Small intestine (tissue), 7 donors: ENCODE results near the gene ZNF48. TPM values are rescaled to one million over a fixed set of nuclear protein-coding genes. Genes with fewer than 3 reads are reported as not detected.
A peak's percentile ranks its signal among the peaks of the same experiment; 100 is the strongest.

Experiments used
- DNase-seq, 2 donors: peaks; one replicate each; pipeline versions ENCODE4 v3.0.0 to v3.0.0-alpha.2; 2013
- FAIRE-seq: peaks from 2 replicates; lab custom pipeline; 2012; peaks lifted over from hg19 to GRCh38; lab: Jason Lieb, UNC
- H3K27ac ChIP-seq, 3 donors: one replicate each; pipeline ENCODE4 v1.5.1; 2013; ENCODE audit warnings: low read length in 2 of 3, mild to moderate bottlenecking in 2 of 3, control low read depth in 1 of 3, inconsistent platforms in 1 of 3, low read depth in 1 of 3, moderate library complexity in 1 of 3
- H3K27me3 ChIP-seq, 3 donors: one replicate each; pipeline ENCODE4 v1.6.1; 2013; ENCODE audit warnings: low read length in 3 of 3, inconsistent platforms in 1 of 3; ENCODE audit not compliant: control insufficient read depth in 3 of 3, insufficient read depth in 3 of 3
- H3K36me3 ChIP-seq, 3 donors: one replicate each; pipeline ENCODE4 v1.6.1; 2013; ENCODE audit warnings: low read length in 3 of 3, inconsistent platforms in 1 of 3, low read depth in 1 of 3, mild to moderate bottlenecking in 1 of 3, moderate library complexity in 1 of 3; ENCODE audit not compliant: control insufficient read depth in 3 of 3, insufficient read depth in 2 of 3
- H3K4me1 ChIP-seq, 3 donors: one replicate each; pipeline ENCODE4 v1.6.1; 2013; ENCODE audit warnings: low read length in 2 of 3, inconsistent platforms in 1 of 3, low read depth in 1 of 3, mild to moderate bottlenecking in 1 of 3, moderate library complexity in 1 of 3; ENCODE audit not compliant: control insufficient read depth in 3 of 3, insufficient read depth in 2 of 3
- H3K4me3 ChIP-seq, 3 donors: one replicate each; pipeline ENCODE4 v1.5.1; 2013; ENCODE audit warnings: low read length in 3 of 3, control low read depth in 1 of 3, inconsistent platforms in 1 of 3, low read depth in 1 of 3, mild to moderate bottlenecking in 1 of 3, moderate library complexity in 1 of 3
- H3K9me3 ChIP-seq, 2 donors: one replicate each; pipeline ENCODE4 v1.6.1; 2013; ENCODE audit warnings: low read depth in 1 of 2, low read length in 1 of 2; ENCODE audit not compliant: control insufficient read depth in 2 of 2, insufficient read depth in 1 of 2
- WGBS, 3 donors: extraction: QIAGEN DNeasy Blood & Tissue Kit; methylation state at CpG; one replicate each; pipeline ENCODE4 v1.1.7; 2013; 5-methylcytosine and 5-hydroxymethylcytosine counted together
- polyA plus RNA-seq, 4 donors: library from polyadenylated mRNA; stranded (reverse) in 3 of 4; unstranded in 1 of 4; fragments of 200-250 nt in 3 of 4; fragments of 120-200 nt in 1 of 4; gene quantifications; one replicate each; pipeline versions ENCODE4 v1.2.1 to v1.2.3, GENCODE V29; 2013
- donor health status: healthy with polysubstance abuse.
- donor health status: control.
- donor health status: control.
- donor health status: Bipolar disorder and iron deficiency.
- donor health status: healthy.

Gene ZNF48
- polyA plus RNA-seq, 4 donors: 1.6 to 7.0 (median 3.9) TPM

GRCh38 chr16:30377050-30377811 is 18.0 kb upstream of the ZNF48 start:
- FAIRE-seq (no peak), DNase-seq (no peak)
- peaks cover 0 to 7% (median 0%) of the 10 kb centered on the region in 3 donors for H3K36me3 ChIP-seq
- WGBS, 3 donors: 29 to 38% (median 35%) methylated on average over 28 to 29 of the region's 29 CpGs
- H3K27me3 ChIP-seq: no peaks in the 10 kb centered on the region
- H3K9me3 ChIP-seq: no peaks in the 10 kb centered on the region
- H3K4me1 ChIP-seq: peaks cover 2 to 20% (median 5%) of the 10 kb centered on the region in 3 donors
- H3K4me3 ChIP-seq: peak overlapping the region; percentile 35 to 94 (median 65)
- peak overlapping the region; percentile 99 to 100 (median 100) for H3K27ac ChIP-seq

DNA sequence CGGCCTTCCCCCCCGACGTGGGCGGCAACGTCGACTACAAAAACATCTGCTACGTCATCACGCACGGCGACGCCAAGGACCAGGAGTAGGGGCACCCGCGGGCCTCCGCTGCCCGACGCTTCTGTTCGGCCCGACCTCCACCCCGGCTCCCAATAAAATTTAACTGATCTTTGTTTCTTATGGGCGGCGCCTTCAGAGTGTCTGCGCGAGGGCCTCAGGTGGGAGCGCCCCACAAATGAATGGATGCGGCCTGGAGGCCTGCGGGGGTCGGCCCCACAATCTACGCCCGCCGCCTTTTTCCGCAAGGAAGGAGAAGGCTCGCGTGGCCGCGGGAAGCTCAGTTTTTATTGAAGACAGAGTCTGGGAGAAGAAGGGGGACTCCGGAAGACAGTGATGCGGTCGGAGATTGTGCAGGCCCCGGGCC is 17.4 kb upstream of the ZNF48 start:
- DNase-seq (peak; percentile 83 to 94), FAIRE-seq (no peak)
- Histone ChIP-seq H3K4me1 (peaks cover 2 to 20% (median 5%) of the 10 kb centered on the region in 3 donors), H3K4me3 (peak overlapping the region; percentile 35 to 94 (median 65)), H3K27me3 (no peaks in the 10 kb centered on the region), H3K9me3 (no peaks in the 10 kb centered on the region), H3K27ac (peak overlapping the region; percentile 99 to 100 (median 100)), H3K36me3 (peaks cover 0 to 7% (median 0%) of the 10 kb centered on the region in 3 donors)
- 0 to 1% (median 0%) methylated on average over 28 to 39 of the region's 39 CpGs for WGBS, 3 donors

DNA sequence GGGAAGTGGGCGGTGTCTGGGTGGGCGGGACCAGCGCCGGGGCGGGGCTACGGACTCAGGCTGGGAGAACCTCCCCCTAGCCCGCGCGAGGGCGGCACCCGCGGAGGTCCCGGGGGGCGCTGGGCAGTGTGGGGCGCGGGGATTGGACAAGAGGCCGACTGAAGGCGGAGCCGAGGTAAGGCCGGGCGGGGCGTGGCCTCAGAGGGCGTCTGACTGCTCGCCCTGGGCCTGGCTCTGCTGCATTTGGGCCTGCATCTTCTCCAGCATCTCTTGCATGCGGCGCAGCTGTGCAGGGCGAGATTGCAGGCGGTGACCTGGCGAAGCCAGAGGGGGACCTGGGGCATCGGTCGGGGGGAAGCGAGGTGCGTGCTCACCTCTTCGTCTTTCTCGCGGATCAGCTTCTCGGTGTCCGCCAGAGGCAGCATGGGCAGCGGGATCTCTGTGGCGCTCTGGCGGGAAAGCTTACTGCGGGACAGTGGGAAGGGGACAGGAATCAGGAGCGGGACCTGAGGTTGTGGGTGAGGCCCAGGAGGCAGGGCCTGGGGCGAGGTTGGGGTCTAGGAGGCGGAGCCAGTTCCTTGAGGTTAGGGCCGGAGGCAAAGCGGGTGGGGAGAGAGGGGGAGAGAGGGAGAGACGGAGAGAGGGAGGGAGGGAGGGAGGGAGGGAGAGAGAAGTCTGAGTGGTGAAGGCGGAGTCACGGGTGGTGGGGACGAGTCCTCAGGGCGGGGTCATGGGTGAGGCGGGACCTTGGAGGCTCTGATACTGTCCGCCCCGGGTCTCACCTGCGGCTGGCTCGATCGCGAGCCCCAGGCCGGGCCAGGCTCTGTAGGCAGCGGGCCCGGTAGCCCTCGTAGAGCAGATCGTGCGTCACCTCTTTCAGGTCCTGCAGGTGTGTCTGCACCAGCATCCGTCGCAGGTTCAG is 16.7 kb upstream of the ZNF48 start:
- H3K27me3 ChIP-seq: no peaks in the 10 kb centered on the region
- no peaks in the 10 kb centered on the region for H3K9me3 ChIP-seq
- H3K36me3 ChIP-seq: peaks cover 0 to 7% (median 0%) of the 10 kb centered on the region in 3 donors
- H3K27ac ChIP-seq: peak overlapping the region; percentile 82 to 100 (median 100)
- FAIRE-seq (no peak), DNase-seq (peak; percentile 98 to 99)
- 1% methylated on average over 51 to 67 of the region's 67 CpGs for WGBS, 3 donors
- peak overlapping the region; percentile 35 to 94 (median 65) for H3K4me3 ChIP-seq
- peaks cover 2 to 20% (median 5%) of the 10 kb centered on the region in 3 donors for H3K4me1 ChIP-seq

GRCh38 chr16:30379158-30379783 is 15.9 kb upstream of the ZNF48 start:
- peak overlapping the region; percentile 25 to 71 (median 52) for H3K4me3 ChIP-seq

DNA sequence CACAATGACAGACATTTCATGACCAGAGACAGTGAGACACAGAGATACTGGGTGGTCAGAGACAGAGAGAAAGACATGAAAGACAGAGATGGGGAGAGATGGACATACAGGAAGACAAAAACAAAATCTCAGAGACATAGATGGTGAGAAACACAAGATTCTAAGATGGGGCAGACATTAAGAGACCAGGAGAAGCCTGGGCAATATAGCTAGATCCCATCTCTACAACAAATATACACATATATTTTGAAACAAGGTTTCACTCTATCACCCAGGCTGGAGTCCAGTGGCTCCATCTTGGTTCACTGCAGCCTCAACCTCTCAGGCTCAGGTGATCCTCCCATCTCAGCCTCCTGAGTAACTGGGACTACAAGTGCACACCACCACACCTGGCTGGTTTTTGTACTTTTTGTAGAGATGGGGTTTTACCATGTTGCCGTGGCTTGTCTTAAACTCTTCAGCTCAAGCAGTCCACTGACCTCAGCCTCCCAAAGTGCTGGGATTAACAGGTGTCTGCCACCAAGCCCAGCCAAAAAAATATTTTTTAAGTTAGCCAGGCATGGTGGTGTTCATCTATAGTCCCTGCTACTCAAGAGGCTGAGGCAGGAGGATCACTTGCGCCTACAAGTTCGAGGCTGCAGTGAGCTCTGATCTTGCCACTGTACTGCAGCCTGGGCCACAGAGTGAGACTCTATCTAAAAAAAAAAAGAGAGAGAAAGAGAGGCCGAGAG is 15.0 kb upstream of the ZNF48 start:
- no peaks in the 10 kb centered on the region for H3K9me3 ChIP-seq
- no peaks in the 10 kb centered on the region for H3K27me3 ChIP-seq
- H3K4me1 ChIP-seq: peaks cover 2 to 20% (median 5%) of the 10 kb centered on the region in 3 donors
- FAIRE-seq (no peak), DNase-seq (no peak)
- H3K27ac ChIP-seq: peak overlapping the region in 1 of 3 donors; percentile 11
- H3K4me3 ChIP-seq: no peak overlapping the region
- peaks cover 0 to 7% (median 0%) of the 10 kb centered on the region in 3 donors for H3K36me3 ChIP-seq
- WGBS, 3 donors: 83 to 97% (median 89%) methylated on average over 4 of the region's 4 CpGs

More at GRCh38 chr16:30379158-30379783, 15.9 kb upstream of the ZNF48 start:
- peak overlapping the region; percentile 82 to 100 (median 96) for H3K27ac ChIP-seq
- WGBS, 3 donors: 29 to 35% (median 35%) methylated on average over 27 of the region's 27 CpGs
- no peaks in the 10 kb centered on the region for H3K27me3 ChIP-seq
- no peak for DNase-seq
- H3K4me1 ChIP-seq: peaks cover 2 to 20% (median 5%) of the 10 kb centered on the region in 3 donors
- no peaks in the 10 kb centered on the region for H3K9me3 ChIP-seq
- FAIRE-seq: no peak
- peaks cover 0 to 7% (median 0%) of the 10 kb centered on the region in 3 donors for H3K36me3 ChIP-seq

DNA sequence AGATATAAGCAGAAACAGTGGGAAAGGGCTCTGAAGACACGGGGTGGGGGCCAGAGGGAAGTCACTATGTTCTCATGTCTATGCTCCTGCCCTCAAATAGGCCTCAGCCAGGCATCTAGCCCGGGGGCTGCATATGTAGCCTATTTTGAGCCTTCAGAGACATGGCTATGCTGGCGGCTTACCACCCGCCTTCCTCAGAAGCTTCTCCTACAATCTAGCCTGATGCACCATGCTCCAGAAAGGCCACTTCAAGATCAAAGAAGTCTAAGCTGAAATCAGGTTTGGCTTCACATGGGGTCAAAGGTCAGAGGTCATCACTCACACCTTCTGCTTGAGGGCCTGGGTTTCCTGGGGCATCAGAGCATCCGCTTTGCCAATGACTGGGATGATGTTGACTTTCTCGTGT is 14.4 kb upstream of the ZNF48 start:
- H3K4me1 ChIP-seq: peaks cover 2 to 20% (median 5%) of the 10 kb centered on the region in 3 donors
- no peak for FAIRE-seq
- no peak overlapping the region for H3K27ac ChIP-seq
- WGBS, 3 donors: 70 to 77% (median 74%) methylated on average over 6 of the region's 6 CpGs
- H3K27me3 ChIP-seq: no peaks in the 10 kb centered on the region
- H3K9me3 ChIP-seq: no peaks in the 10 kb centered on the region
- H3K36me3 ChIP-seq: peaks cover 0 to 7% (median 0%) of the 10 kb centered on the region in 3 donors
- no peak overlapping the region for H3K4me3 ChIP-seq
- DNase-seq: no peak

- no peaks in the 10 kb centered on the region for H3K27me3 ChIP-seq
- FAIRE-seq (no peak), DNase-seq (peak in 1 of 2 donors; percentile 9)
- peak overlapping the region in 2 of 3 donors; percentile 5 to 43 for H3K27ac ChIP-seq
- H3K9me3 ChIP-seq: no peaks in the 10 kb centered on the region
- peak overlapping the region in 1 of 3 donors; percentile 39 for H3K4me3 ChIP-seq
- peaks cover 0 to 7% (median 0%) of the 10 kb centered on the region in 3 donors for H3K36me3 ChIP-seq
- 63 to 69% (median 63%) methylated on average over 13 of the region's 13 CpGs for WGBS, 3 donors
- peaks cover 2 to 20% (median 5%) of the 10 kb centered on the region in 3 donors for H3K4me1 ChIP-seq
These were observed 13.8 kb upstream of the ZNF48 start for GRCh38 chr16:30381291-30382041.
